HepG2 (cell line): Measurements from ENCODE around the gene SOBP. TPM values are rescaled to one million over a fixed set of nuclear protein-coding genes. Genes with fewer than 3 reads are reported as not detected.

Experiments
- AHDC1 ChIP-seq: sonication (generic); formaldehyde crosslinking; IDR thresholded peaks from 2 replicates; pipeline ENCODE4 v1.5.1; 2020; ENCODE audit warnings: mild to moderate bottlenecking, missing genetic modification reagents, borderline replicate concordance
- ARID4A ChIP-seq: sonication (generic); formaldehyde crosslinking; IDR thresholded peaks from 2 replicates; pipeline ENCODE4 v1.5.0; 2020; ENCODE audit warnings: mild to moderate bottlenecking, missing genetic modification reagents, borderline replicate concordance
- TP53 ChIP-seq: sonication (generic); formaldehyde crosslinking; conservative IDR thresholded peaks from 2 replicates; pipeline ENCODE4 v1.4.0; 2020; ENCODE audit warnings: missing genetic modification reagents
- ZNF180 ChIP-seq: sonication (generic); formaldehyde crosslinking; IDR thresholded peaks from 2 replicates; pipeline ENCODE4 v1.4.0; 2020; ENCODE audit warnings: low read depth, missing genetic modification reagents, borderline replicate concordance
- ZNF331 ChIP-seq: sonication (generic); formaldehyde crosslinking; IDR thresholded peaks from 2 replicates; pipeline ENCODE4 v1.4.0; 2020; ENCODE audit warnings: missing genetic modification reagents
- ZNF512B ChIP-seq: sonication (generic); formaldehyde crosslinking; IDR thresholded peaks from 2 replicates; pipeline ENCODE4 v1.5.1; 2020; ENCODE audit warnings: missing genetic modification reagents, mild to moderate bottlenecking, borderline replicate concordance
- ZNF792 ChIP-seq: IDR thresholded peaks from 2 replicates; pipeline ENCODE4 v1.6.1; 2016
- ZSCAN12 ChIP-seq: sonication (generic); formaldehyde crosslinking; IDR thresholded peaks from 2 replicates; pipeline ENCODE4 v1.9.0; 2021; ENCODE audit warnings: mild to moderate bottlenecking, missing genetic modification reagents
- ZSCAN29 ChIP-seq: sonication (generic); formaldehyde crosslinking; conservative IDR thresholded peaks from 2 replicates; pipeline ENCODE4 v1.4.0; 2020; ENCODE audit warnings: mild to moderate bottlenecking, missing genetic modification reagents
- polyA plus RNA-seq, 8 experiments: library from polyadenylated mRNA; depleted of rRNA in 3 of 8; stranded (reverse) in 7 of 8; unstranded in 1 of 8; fragments of >200 nt; fragmentation: Illumina TruSeq in 4 of 8; extraction: Trizol in 4 of 8; gene quantifications; 2 replicates each; pipeline versions ENCODE4 v1.2.1 to v1.2.3, GENCODE V29; 2011 to 2016; ENCODE audit warnings: low read depth in 4 of 8, missing spikeins in 1 of 8, mixed read lengths in 1 of 8; ENCODE audit not compliant: insufficient read depth in 1 of 8
- total RNA-seq, 5 experiments: library from RNA; depleted of rRNA; stranded (reverse); fragments of >200 nt; fragmentation: Illumina TruSeq; extraction: Trizol; gene quantifications; 2 replicates each; pipeline ENCODE4 v1.2.3, GENCODE V29; 2016; ENCODE audit warnings: low read depth in 1 of 5
- TF ChIP-seq, protein P1 (sequence below): sonication (generic); formaldehyde crosslinking; IDR thresholded peaks from 2 replicates; pipeline ENCODE4 v1.4.0; 2020; ENCODE audit warnings: mild to moderate bottlenecking, missing genetic modification reagents
- TF ChIP-seq, protein P2 (sequence below): sonication (generic); formaldehyde crosslinking; IDR thresholded peaks from 2 replicates; pipeline ENCODE4 v1.5.1; 2020; ENCODE audit warnings: missing genetic modification reagents, mild to moderate bottlenecking, borderline replicate concordance
- TF ChIP-seq, protein P3 (sequence below): sonication (generic); formaldehyde crosslinking; IDR thresholded peaks from 2 replicates; pipeline ENCODE4 v1.4.0; 2020; ENCODE audit warnings: missing genetic modification reagents, borderline replicate concordance

Gene SOBP
- total and polyA plus RNA-seq, 2 of the 13 experiments (the other 11 are each of a cell fraction or from before 2014, with no cell fraction given), result 1.5 to 6.9 TPM

GRCh38 chr6:107539409-107539808 is 49.5 kb downstream of the SOBP start (continued):
- TF ChIP-seq AHDC1 (CRISPR knock-in tag), result peak; percentile 85
- TF ChIP-seq, protein P1, sequence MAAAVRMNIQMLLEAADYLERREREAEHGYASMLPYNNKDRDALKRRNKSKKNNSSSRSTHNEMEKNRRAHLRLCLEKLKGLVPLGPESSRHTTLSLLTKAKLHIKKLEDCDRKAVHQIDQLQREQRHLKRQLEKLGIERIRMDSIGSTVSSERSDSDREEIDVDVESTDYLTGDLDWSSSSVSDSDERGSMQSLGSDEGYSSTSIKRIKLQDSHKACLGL (CRISPR knock-in tag), result no peak
- peak; percentile 71; the same call in 1 of the 2 replicates for TF ChIP-seq ARID4A (CRISPR knock-in tag)
- TF ChIP-seq, protein P2, sequence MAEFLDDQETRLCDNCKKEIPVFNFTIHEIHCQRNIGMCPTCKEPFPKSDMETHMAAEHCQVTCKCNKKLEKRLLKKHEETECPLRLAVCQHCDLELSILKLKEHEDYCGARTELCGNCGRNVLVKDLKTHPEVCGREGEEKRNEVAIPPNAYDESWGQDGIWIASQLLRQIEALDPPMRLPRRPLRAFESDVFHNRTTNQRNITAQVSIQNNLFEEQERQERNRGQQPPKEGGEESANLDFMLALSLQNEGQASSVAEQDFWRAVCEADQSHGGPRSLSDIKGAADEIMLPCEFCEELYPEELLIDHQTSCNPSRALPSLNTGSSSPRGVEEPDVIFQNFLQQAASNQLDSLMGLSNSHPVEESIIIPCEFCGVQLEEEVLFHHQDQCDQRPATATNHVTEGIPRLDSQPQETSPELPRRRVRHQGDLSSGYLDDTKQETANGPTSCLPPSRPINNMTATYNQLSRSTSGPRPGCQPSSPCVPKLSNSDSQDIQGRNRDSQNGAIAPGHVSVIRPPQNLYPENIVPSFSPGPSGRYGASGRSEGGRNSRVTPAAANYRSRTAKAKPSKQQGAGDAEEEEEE (CRISPR knock-in tag), result no peak
- TF ChIP-seq ZNF331 (CRISPR knock-in tag), result peak; percentile 93
- TF ChIP-seq, protein P3, sequence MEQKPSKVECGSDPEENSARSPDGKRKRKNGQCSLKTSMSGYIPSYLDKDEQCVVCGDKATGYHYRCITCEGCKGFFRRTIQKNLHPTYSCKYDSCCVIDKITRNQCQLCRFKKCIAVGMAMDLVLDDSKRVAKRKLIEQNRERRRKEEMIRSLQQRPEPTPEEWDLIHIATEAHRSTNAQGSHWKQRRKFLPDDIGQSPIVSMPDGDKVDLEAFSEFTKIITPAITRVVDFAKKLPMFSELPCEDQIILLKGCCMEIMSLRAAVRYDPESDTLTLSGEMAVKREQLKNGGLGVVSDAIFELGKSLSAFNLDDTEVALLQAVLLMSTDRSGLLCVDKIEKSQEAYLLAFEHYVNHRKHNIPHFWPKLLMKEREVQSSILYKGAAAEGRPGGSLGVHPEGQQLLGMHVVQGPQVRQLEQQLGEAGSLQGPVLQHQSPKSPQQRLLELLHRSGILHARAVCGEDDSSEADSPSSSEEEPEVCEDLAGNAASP, result 0 out of 2 replicates have a peak, but pooled peaks have one; percentile 11
- no peak for TF ChIP-seq ZNF180 (CRISPR knock-in tag)
- TF ChIP-seq TP53, result no peak; the same call in 1 of the 2 replicates
- no peak for TF ChIP-seq ZSCAN12 (CRISPR knock-in tag)
- TF ChIP-seq ZSCAN29 (CRISPR knock-in tag), result peak; percentile 71; the same call in 1 of the 2 replicates
- TF ChIP-seq ZNF512B (CRISPR knock-in tag), result peak; percentile 79; the same call in 1 of the 2 replicates
- TF ChIP-seq ZNF792 (CRISPR knock-in tag), result peak; percentile 86
